SU-DHL-6 (cell line): ENCODE results near the gene RNASEH2C.

Source experiments
- EZH2phosphoT487 ChIP-seq: fragments of 200-600 bp; sonication (generic), shearing (Covaris generic); conservative IDR thresholded peaks from 2 replicates; pipeline ENCODE4 v1.6.1; 2018; ENCODE audit warnings: mild to moderate bottlenecking, antibody characterized with exemption, low read length, moderate library complexity, mixed read lengths
- TF ChIP-seq, protein P1 (sequence below): fragments of 200-600 bp; sonication (generic); IDR thresholded peaks from one replicate; pipeline ENCODE4 v1.5.1; 2017; ENCODE audit warnings: antibody characterized with exemption, mild to moderate bottlenecking, low read length, moderate library complexity; ENCODE audit not compliant: insufficient read depth, poor library complexity, severe bottlenecking

GRCh38 chr11:65696802-65697552 is 23.6 kb downstream of the RNASEH2C start:
- TF ChIP-seq, protein P1, sequence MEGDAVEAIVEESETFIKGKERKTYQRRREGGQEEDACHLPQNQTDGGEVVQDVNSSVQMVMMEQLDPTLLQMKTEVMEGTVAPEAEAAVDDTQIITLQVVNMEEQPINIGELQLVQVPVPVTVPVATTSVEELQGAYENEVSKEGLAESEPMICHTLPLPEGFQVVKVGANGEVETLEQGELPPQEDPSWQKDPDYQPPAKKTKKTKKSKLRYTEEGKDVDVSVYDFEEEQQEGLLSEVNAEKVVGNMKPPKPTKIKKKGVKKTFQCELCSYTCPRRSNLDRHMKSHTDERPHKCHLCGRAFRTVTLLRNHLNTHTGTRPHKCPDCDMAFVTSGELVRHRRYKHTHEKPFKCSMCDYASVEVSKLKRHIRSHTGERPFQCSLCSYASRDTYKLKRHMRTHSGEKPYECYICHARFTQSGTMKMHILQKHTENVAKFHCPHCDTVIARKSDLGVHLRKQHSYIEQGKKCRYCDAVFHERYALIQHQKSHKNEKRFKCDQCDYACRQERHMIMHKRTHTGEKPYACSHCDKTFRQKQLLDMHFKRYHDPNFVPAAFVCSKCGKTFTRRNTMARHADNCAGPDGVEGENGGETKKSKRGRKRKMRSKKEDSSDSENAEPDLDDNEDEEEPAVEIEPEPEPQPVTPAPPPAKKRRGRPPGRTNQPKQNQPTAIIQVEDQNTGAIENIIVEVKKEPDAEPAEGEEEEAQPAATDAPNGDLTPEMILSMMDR, result no peak
- TF ChIP-seq EZH2phosphoT487, result no peak
